DND-41 (cell line): Measurements from ENCODE around the gene AGMO.

Source experiments
- ATAC-seq: fragments of 200-7000 bp; cut with Tn5 transposase; 3 replicates; pipeline ENCODE4 v1.9.1; 2021; ENCODE audit warnings: low read depth; ENCODE audit not compliant: insufficient read depth
- DNase-seq: peaks from one replicate; pipeline ENCODE4 v3.0.0-alpha.2; 2020
- H2AFZ ChIP-seq: 2 replicates; pipeline ENCODE4 v1.6.0; 2012; ENCODE audit warnings: low read depth, low read length
- H3K27ac ChIP-seq: 2 replicates; pipeline ENCODE4 v1.5.1; 2012; ENCODE audit warnings: low read length, inconsistent platforms
- H3K27me3 ChIP-seq: fragments of 200-600 bp; sonication (generic); 2 replicates; pipeline ENCODE4 v1.6.0; 2012; ENCODE audit warnings: low read length, mild to moderate bottlenecking, inconsistent platforms; ENCODE audit not compliant: insufficient read depth, poor library complexity
- H3K36me3 ChIP-seq: 2 replicates; pipeline ENCODE4 v1.5.1; 2012; ENCODE audit warnings: low read length, inconsistent platforms; ENCODE audit not compliant: insufficient read depth
- H3K4me1 ChIP-seq: 2 replicates; pipeline ENCODE4 v1.5.1; 2012; ENCODE audit warnings: mild to moderate bottlenecking, low read length; ENCODE audit not compliant: insufficient read depth
- H3K4me2 ChIP-seq: 2 replicates; pipeline ENCODE4 v1.6.0; 2012; ENCODE audit warnings: mild to moderate bottlenecking, moderate library complexity, low read length, inconsistent platforms; ENCODE audit not compliant: insufficient read depth
- H3K4me3 ChIP-seq, 2 experiments: fragments of 200-600 bp in 1 of 2; shearing (Covaris generic) in 1 of 2; 2 replicates each; pipeline ENCODE4 v1.5.1; 2012 to 2016; ENCODE audit warnings: inconsistent platforms in 2 of 2, low read length in 2 of 2, mild to moderate bottlenecking in 2 of 2, low read depth in 1 of 2, moderate library complexity in 1 of 2
- H3K79me2 ChIP-seq: 2 replicates; pipeline ENCODE4 v1.6.0; 2012; ENCODE audit warnings: low read length, inconsistent platforms; ENCODE audit not compliant: insufficient read depth
- H3K9ac ChIP-seq: 2 replicates; pipeline ENCODE4 v1.6.0; 2012; ENCODE audit warnings: low read depth, mild to moderate bottlenecking, inconsistent platforms, low read length, moderate library complexity
- H3K9me3 ChIP-seq: 2 replicates; pipeline ENCODE4 v1.5.1; 2012; ENCODE audit warnings: low read length, moderate library complexity, mild to moderate bottlenecking, inconsistent platforms; ENCODE audit not compliant: insufficient read depth, severe bottlenecking
- H4K20me1 ChIP-seq: 2 replicates; pipeline ENCODE4 v1.6.0; 2012; ENCODE audit warnings: low read length; ENCODE audit not compliant: insufficient read depth
- CTCF ChIP-seq: IDR thresholded peaks from 2 replicates; pipeline ENCODE4 v1.5.1; 2012; ENCODE audit warnings: borderline replicate concordance, low read length, moderate library complexity, mild to moderate bottlenecking; ENCODE audit not compliant: poor library complexity, severe bottlenecking; ENCODE audit errors: extremely low read depth
- EZH2 ChIP-seq: IDR thresholded peaks from 3 replicates; pipeline ENCODE4 v1.6.1; 2012; ENCODE audit warnings: borderline replicate concordance, low read depth, mild to moderate bottlenecking, moderate library complexity, low read length, inconsistent platforms; ENCODE audit not compliant: severe bottlenecking

The AGMO gene

DNA sequence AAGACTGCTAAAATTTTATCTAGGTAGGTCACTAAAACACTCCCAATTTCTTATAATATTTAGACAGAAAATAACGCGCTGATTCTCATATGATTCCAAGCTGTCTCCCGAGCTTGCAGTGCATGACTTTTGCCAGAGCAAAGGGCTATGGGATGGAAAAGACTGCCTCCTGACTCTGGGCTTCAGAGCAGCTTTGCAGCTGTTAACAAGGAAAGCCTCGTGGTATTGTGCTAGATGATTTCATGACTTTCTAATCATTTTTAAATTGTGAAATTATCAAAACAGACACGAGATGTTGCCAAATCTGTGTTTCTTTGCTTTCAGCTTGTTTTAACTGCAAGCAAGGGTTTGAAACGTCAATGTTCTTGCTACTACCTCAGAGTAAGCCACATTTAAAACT is 238.3 kb downstream of the AGMO start:
- Histone ChIP-seq H3K9ac (no peak overlapping the region), H3K79me2 (no peaks in the 10 kb centered on the region), H3K4me2 (no peak overlapping the region), H3K36me3 (no peaks in the 10 kb centered on the region), H4K20me1 (no peaks in the 10 kb centered on the region), H2AFZ (no peak overlapping the region), H3K4me3 (no peak overlapping the region), H3K9me3 (no peaks in the 10 kb centered on the region), H3K27ac (no peak overlapping the region), H3K4me1 (no peaks in the 10 kb centered on the region), H3K27me3 (no peaks in the 10 kb centered on the region)
- TF ChIP-seq EZH2 (no peak), CTCF (no peak)
- DNase-seq (no peak), ATAC-seq (no peak)

GRCh38 chr7:15317215-15317614 is 244.6 kb downstream of the AGMO start:
- H3K9ac ChIP-seq, result no peak overlapping the region
- H3K79me2 ChIP-seq, result no peaks in the 10 kb centered on the region
- no peaks in the 10 kb centered on the region for H3K27me3 ChIP-seq
- no peaks in the 10 kb centered on the region for H3K36me3 ChIP-seq
- H3K9me3 ChIP-seq, result no peaks in the 10 kb centered on the region
- H3K4me1 ChIP-seq, result no peaks in the 10 kb centered on the region
- no peak for TF ChIP-seq CTCF
- H2AFZ ChIP-seq, result no peak overlapping the region
- DNase-seq, result no peak
- no peak overlapping the region for H3K4me2 ChIP-seq
- no peak overlapping the region for H3K27ac ChIP-seq
- H3K4me3 ChIP-seq, result no peak overlapping the region
- no peaks in the 10 kb centered on the region for H4K20me1 ChIP-seq
- ATAC-seq, result no peak

DNA sequence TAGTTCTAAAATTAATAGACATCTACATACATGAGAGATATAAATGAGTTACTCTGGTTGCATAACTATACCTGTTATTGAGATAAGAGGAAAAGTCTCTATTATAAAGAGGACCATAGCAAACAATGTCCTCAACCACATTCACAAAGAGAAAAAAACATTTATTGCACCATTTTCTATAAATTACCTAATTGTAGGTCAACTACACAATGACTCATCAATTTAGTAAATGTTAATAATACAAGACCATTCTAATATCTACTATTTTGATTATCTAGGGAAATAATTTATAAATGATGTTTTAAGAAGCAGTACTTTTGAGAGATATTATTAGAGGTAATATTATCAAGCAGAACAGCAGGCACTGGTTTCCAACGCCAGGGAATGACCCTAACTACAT is 246.1 kb downstream of the AGMO start:
- Histone ChIP-seq H3K36me3 (no peaks in the 10 kb centered on the region), H3K9ac (no peak overlapping the region), H3K4me3 (no peak overlapping the region), H2AFZ (no peak overlapping the region), H3K27me3 (no peaks in the 10 kb centered on the region), H3K4me2 (no peak overlapping the region), H3K4me1 (no peaks in the 10 kb centered on the region), H3K79me2 (no peaks in the 10 kb centered on the region), H4K20me1 (no peaks in the 10 kb centered on the region), H3K27ac (no peak overlapping the region), H3K9me3 (no peaks in the 10 kb centered on the region)
- TF ChIP-seq EZH2 (no peak), CTCF (no peak)
- DNase-seq (no peak), ATAC-seq (no peak)

DNA sequence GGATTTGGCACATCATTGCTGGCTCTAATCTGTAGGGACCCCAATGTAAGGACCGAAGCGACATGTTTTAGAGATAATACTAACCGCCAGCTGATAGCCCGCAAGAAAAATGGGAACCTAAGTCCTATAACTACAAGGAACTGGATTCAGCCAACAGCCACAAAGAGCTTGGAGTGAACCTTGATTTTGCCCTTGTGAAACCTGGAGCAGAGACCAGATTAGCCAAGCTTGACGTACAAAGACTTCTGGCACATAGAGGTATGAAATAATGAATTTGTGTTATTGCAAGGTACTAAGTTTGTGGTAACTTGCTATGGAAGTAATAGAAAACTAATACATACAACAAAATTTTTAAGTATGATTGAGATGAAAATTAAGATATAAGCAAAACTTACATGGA is 246.9 kb downstream of the AGMO start:
- Histone ChIP-seq H3K4me1 (no peaks in the 10 kb centered on the region), H2AFZ (no peak overlapping the region), H3K4me3 (no peak overlapping the region), H3K27ac (no peak overlapping the region), H3K27me3 (no peaks in the 10 kb centered on the region), H3K4me2 (no peak overlapping the region), H3K79me2 (no peaks in the 10 kb centered on the region), H3K36me3 (no peaks in the 10 kb centered on the region), H3K9me3 (no peaks in the 10 kb centered on the region), H3K9ac (no peak overlapping the region), H4K20me1 (no peaks in the 10 kb centered on the region)
- DNase-seq (no peak), ATAC-seq (no peak)
- TF ChIP-seq EZH2, result no peak
- TF ChIP-seq CTCF, result no peak
